Mucosa of gallbladder (tissue), 1 donor: ENCODE measurements around the gene COPS9. TPM values are rescaled to one million over a fixed set of nuclear protein-coding genes. Genes with fewer than 3 reads are reported as not detected.

ENCODE experiments used
- DNase-seq: peaks from one replicate; pipeline ENCODE4 v3.0.0-alpha.2; 2020; ENCODE audit warnings: low spot score
- total RNA-seq: library from RNA; stranded (reverse); gene quantifications from one replicate; pipeline ENCODE4 v1.2.1, GENCODE V29; 2021
- donor health status: DM: no; HTN: no; CAD: no.

Gene COPS9
- total RNA-seq, 1 donor from 2014 or later: 121 TPM

GRCh38 chr2:240135706-240136012 lies 446 bp downstream of the COPS9 start:
- DNase-seq: no peak

GRCh38 chr2:240134956-240135520 lies 1.1 kb downstream of the COPS9 start:
- DNase-seq: no peak

GRCh38 chr2:240134466-240134865 lies 1.6 kb downstream of the COPS9 start:
- no peak for DNase-seq

GRCh38 chr2:240133401-240133800 lies 2.7 kb downstream of the COPS9 start:
- no peak for DNase-seq

- DNase-seq: no peak
Observed at GRCh38 chr2:240132651-240132980, 3.5 kb downstream of the COPS9 start.

- no peak for DNase-seq
Observed at GRCh38 chr2:240131941-240132650, 4.0 kb downstream of the COPS9 start.

GRCh38 chr2:240131296-240131695 lies 4.8 kb downstream of the COPS9 start:
- no peak for DNase-seq

- no peak for DNase-seq
Observed at GRCh38 chr2:240130393-240131195, 5.5 kb downstream of the COPS9 start.

- no peak for DNase-seq
Observed at GRCh38 chr2:240129731-240130392, 6.2 kb downstream of the COPS9 start.

GRCh38 chr2:240129311-240129710 lies 6.8 kb downstream of the COPS9 start:
- DNase-seq: no peak

GRCh38 chr2:240128608-240129145 lies 7.4 kb downstream of the COPS9 start:
- DNase-seq: no peak

- no peak for DNase-seq
Observed at GRCh38 chr2:240127911-240128607, 8.0 kb downstream of the COPS9 start.

- DNase-seq: no peak
Observed at GRCh38 chr2:240127191-240127750, 8.8 kb downstream of the COPS9 start.

- no peak for DNase-seq
Observed at GRCh38 chr2:240126731-240127130, 9.4 kb downstream of the COPS9 start.

GRCh38 chr2:240125742-240126141 lies 10.4 kb downstream of the COPS9 start:
- no peak for DNase-seq

- DNase-seq: no peak
Observed at GRCh38 chr2:240124651-240125030, 11.5 kb downstream of the COPS9 start.

- no peak for DNase-seq
Observed at GRCh38 chr2:240123821-240124650, 12.1 kb downstream of the COPS9 start.

GRCh38 chr2:240121675-240122074 lies 14.4 kb downstream of the COPS9 start:
- DNase-seq: no peak

- no peak for DNase-seq
Observed at GRCh38 chr2:240121190-240121589, 14.9 kb downstream of the COPS9 start.

- DNase-seq: no peak
Observed at GRCh38 chr2:240114233-240114632, 21.9 kb downstream of the COPS9 start.
